ENCODE data around the gene GDI1.
A peak's percentile ranks its signal among the peaks of the same experiment; 100 is the strongest.
"Not testable (repeated sequence)": the region's sequence is repeated elsewhere in the genome, so short reads cannot be mapped to it uniquely, and the experiment has no call there.

The GDI1 gene

DNA sequence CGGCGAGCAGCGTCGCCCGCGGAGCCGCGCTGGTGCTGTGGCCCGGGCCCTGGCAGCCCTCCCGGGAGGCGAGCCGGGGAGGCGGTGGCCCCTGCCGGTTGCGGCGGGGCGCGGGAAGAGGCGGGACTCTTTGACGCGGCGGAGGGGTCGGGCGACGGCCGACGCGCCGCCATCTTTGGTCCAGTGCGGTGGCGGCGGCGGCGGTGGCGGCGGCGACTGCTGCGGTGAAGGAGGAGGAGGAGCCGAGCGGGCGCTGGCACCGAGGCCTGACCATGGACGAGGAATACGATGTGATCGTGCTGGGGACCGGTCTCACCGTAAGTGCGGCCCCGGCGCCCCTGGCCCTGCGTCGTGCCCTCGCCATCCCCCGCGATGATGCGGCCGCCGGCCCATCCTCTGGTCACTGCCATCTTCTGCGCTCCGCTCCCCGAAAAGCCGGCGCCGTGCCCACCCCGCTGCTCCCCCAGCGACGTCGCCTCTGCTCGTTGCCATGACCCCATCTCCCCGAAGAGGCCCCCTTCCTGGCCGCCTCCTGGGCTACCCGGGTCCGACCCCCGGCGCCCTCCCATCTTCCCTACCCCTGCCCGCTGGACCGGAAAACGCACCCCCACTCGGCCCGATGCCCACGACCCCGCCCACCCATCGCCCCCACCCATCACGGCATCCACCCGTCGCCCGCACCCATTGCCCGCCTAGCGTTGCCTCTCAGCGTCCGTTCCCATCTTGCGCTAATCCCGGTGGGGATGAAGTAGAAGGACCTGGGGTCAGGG is at the start of gene GDI1:
Gene GDI1 (plus strand): TSS at position 172 of the 770 bp plus-strand sequence. CDS start 101 bp downstream, at position 273.
- peak; percentile 51 for DNase-seq

DNA sequence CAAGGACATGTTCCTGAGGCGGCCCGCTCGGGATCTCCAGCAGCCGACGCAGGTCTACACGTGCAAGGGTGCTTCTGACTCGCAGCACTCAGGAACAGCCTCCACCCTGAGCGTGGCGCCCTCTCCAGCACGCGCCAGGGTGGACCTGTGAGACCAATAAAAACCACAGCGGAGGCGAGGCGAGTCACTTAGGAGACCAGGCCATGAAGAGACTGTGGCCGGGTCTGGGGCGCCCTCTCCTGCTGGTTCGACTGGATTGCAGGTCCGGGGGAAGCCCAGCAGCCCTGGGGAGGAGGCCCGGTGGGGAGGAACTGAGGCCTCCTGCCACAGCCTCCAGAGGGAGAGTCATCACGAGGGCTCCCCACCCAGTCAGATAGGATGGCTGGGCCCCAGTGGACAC is 48.9 kb upstream of the GDI1 start:
- DNase-seq, result not testable (repeated sequence)

DNA sequence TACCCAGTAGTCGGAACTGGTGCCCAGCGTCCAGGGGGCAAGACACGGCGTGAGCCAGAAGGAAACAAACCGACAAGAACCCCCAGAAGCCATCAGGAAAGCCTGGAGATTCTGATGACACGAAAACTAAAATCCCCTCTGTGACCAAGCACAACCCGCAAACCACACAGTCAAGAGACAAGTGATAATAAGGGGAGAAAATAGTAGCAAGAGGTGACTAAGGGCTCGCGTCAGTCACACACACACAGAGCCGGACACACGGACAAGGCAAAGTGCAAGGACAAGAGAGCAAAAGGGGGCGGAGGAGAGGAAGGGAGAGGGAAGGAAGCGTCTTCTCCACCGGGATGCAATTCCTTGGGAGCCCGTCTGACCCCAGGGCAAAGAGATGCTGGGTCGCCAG is 48.3 kb upstream of the GDI1 start:
- DNase-seq, result not testable (repeated sequence)

- DNase-seq, result not testable (repeated sequence)
Measured at GRCh38 chrX:154389812-154390747, 46.9 kb upstream of the GDI1 start.

DNA sequence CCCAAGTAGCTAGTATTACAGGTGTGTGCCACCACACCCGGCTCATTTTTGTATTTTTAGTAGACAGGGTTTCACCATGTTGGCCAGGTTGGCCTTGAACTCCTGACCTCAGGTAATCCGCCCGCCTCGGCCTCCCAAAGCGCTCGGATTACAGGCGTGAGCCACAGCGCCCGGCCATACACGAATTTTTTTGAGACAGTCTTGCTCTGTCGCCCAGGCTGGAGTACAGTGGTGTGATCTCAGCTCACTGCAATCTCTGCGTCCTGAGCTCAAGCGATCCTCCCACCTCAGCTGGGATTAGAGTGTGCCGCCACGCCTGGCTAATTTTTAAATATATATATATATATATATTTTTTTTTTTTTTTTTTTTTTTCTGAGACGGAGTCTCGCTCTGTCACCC is 40.6 kb upstream of the GDI1 start:
- DNase-seq, result not testable (repeated sequence)

DNA sequence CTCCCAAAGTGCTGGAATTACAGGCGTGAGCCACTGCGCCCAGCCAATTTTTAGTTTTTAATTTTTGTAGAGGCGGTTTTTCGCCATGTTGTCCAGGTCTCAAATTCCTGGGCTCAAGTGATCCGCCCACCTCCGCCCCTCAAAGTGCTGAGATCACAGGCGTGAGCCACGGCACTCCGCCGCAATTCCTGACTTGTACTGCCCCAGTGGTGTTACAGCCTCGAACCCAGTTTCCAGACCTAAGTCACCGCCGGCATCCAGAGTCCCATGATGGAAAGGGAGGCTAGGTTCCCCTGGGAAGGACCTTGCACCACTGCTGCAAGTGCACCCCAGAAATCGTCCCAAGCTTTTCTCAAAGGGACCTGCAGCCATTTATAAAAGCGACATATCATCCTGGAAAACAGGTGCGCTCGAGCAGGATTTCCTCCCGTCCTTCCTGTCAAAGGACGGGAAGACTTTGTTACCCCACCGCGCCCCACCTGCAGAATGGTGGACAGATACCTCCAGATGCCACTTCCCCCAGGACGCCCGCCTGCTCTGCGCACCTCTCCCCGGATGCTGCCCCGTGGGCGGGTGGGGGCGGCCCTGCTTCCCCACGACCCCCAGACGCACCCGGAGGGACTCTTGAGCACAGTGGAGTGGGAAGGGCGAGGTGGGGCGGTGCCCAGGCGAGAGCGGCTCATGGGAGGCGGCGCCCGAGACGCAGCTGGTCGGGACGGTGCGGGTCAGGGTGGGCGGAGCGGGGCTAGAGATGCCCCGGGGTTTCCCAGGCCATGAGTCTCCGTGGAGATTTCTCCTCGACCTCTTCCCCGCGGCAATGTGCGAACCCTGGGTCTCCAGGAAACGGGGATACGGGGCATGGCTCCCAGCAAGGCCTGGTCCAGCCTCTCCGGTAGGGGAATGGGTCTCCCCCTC is 39.7 kb upstream of the GDI1 start:
- DNase-seq, result peak; percentile 77

DNA sequence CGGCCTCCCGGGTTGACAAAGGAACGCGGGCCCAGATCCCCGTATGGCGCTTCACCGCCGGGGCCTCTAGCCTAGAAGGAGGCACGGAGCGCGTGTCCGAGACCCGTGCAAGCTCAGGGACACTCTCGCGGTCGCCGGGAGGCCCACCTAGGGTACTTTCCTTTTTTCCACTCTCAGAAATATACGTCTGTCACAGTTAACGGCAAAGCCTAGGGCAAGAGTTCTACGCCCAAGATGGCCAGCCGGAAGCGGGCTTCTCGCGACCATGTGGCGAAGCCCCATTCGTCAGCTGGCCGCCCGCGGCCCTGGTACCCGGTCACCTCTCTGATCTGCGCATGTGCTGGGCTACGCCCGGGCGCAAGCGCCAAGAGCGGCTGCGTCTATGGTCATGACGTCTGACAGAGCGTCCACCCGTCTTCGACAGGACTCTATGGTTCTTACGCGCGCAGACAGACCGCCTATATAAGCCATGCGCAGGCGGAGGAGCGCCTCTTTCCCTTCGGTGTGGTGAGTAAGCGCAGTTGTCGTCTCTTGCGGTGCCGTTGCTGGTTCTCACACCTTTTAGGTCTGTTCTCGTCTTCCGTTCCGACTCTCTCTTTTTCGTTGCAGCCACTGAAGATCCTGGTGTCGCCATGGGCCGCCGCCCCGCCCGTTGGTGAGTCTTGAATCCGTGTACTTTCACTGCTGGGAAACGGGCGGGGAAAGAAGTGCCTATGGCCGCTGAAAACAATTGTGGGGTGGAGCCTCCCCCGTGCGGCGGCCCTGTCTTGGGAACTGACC is 38.9 kb upstream of the GDI1 start, which contains the start of gene RPL10:
Gene RPL10 (plus strand): TSS at position 490 of the 780 bp plus-strand sequence. CDS start 143 bp downstream, at position 633.
- peak; percentile 98 for DNase-seq

DNA sequence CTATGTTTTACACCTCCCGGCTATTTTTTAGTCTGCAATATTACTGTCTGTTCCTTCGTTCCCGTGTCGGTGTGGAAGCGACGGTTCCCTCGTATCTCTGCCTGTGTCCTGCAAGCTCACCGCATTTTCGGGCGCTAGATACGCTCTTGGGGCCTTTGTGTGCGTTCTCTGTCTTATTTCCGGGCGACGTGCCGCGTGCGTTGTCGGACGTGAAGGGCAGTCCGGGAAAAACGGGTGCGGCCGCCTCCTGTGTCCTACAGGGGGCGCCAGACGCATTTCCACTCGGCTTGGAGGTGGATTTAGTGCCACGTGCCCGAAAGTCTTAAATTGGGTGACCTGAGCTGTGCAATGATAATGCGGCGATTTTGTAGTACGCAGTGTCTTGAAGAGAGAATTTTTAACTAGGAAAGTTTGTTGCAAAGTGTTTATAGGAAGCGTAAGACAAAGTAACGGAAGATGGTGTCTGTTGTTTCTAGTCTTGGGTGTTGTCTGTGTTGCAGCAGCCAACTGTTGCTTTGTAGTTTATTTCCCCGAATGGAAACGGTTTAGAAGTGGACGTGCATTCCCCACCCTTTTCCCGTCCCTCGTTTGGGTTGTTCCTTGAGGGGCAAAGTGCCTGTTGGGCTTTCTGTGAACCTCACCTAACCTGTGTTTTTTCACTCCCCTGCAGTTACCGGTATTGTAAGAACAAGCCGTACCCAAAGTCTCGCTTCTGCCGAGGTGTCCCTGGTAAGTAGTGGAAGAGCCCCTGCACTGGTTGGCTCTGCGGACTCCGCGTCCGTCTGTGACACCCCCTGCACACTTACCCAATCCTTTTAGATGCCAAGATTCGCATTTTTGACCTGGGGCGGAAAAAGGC is 38.1 kb upstream of the GDI1 start:
- DNase-seq, result peak; percentile 90

GRCh38 chrX:154399527-154400368 is 37.2 kb upstream of the GDI1 start:
- peak; percentile 22 for DNase-seq

DNA sequence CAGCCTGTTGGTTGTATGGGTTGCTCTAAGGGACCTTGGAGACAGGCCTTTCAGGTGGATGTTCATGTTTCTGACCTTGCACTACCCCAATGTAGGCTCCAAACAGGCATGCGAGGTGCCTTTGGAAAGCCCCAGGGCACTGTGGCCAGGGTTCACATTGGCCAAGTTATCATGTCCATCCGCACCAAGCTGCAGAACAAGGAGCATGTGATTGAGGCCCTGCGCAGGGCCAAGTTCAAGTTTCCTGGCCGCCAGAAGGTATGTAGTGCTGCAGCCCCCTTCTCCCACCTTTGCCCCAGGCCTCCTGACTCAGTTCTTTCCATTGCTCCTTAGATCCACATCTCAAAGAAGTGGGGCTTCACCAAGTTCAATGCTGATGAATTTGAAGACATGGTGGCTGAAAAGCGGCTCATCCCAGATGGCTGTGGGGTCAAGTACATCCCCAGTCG is 36.6 kb upstream of the GDI1 start:
- not testable (repeated sequence) for DNase-seq

DNA sequence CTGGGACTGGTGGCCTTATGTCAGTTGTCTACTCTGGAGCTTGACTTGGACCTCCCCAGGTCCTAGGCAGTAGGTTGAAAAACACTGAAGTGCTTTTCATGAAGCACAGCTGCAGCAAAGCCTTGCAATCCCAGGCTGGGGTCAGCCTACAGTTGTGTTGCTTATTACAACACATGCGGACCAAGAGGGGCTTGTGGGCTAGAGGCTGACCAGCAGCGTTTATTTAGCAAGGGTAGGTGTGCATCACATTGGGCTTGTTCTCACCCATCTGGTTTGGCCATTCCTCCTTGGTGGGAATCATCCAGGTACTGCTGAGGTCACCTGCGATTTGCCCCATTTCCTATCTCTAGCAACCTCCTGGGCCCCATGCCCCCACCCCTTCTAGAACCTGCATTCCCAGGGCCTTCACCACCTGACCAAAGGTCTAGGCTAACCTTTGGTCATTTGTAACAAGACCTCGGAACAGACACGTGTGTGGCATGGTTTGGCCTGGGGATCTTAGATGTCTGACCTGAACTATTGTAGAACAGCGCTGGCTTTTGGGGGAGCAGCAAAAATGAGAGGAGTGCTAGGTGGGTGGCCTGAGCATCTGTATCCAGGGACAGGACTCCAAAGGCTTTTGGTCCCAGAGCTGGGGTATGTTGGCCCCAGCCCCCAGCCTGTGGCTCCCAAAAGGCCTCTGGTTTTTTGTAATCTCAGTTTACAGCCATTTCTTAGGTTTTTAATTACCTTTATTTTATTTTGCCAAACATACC is 35.7 kb upstream of the GDI1 start:
- DNase-seq, result peak; percentile 35

DNA sequence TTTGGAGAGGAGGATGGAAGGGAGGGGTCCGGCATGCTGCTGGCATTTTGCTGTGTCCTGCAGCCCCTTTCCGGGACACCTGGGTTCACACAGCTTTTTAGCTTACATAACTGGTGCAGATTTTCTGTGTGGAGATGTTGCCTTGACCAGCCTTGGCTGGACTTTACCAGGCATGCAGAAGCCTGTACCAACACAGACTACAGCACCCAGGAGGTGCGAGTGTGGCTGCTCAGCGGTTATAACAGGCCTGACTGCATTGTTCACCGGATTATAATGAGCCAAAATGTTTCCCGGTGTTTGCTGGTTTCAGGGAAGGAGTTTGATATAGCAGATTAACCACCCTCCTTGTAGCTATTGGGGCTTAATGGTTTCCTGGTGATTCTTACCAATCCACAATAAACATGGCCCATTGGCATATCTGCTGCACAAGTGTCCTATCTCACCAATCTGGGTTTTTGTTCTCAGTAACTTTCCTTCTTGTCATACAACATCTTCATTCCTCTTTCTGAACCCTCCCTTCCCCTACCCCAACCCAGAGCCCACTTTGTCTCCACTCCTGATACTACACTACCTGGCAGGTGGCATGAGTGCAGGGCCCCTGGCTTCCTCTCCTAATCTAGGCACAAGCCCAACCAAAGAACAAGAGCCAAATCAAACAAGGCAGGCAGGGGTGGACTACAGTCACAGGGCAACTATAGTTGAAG is 34.9 kb upstream of the GDI1 start:
- DNase-seq, result no peak

DNA sequence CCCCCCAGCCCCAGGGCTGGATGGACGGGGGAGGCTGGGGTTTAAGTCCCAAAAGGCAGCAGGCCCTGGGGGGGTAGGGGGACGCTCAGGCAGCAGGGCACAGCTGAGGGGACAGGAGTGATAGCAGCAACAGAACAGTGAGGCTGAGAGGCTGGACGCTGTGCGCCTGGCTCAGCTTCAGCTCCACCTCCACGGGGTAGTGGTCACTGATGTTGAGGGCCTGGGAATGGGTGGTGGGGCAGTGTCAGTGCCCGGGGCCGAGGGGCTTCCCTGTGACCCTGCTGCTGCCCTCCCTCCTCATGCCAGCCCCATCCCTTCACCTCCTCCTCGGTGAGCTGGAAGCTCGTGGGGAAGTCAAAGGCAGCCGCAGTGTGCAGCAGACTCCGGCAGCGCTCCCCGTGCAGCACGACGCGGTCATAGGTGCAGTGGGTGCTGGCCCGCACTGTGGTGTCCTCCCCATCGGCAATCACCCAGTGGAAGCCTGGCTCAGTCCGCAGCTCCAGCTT is 34.3 kb upstream of the GDI1 start:
- no peak for DNase-seq

- DNase-seq, result no peak
Measured at GRCh38 chrX:154403192-154403591, 33.8 kb upstream of the GDI1 start.

- DNase-seq, result no peak
Measured at GRCh38 chrX:154403858-154404257, 33.1 kb upstream of the GDI1 start.

DNA sequence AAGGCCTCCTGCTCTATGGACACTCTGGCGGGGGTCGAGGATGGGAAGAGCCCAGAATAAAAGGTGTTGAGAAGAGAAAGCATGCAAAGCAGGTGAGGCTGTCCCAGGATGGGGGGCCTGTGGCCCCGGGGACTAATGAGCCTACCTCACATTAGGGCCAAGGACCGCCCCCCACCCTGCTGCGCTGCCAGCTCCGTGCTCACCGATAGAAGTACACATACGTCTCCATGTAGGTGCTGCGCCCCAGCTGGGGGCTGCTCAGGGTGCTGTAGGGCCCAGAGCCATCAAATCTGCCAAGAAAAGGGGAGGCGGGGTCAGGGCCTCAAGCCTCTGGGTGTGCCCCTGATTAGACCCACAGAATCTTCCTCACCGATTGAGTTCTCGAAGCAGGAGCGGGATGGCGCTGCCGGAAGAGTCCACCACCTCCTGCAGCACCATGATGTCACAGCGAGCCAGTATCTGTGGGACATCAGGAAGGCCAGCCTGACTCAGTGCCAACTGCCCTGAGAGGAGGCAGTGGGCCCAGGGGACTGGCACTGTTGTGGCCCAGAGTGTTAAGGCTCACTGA is 32.2 kb upstream of the GDI1 start:
- no peak for DNase-seq

- DNase-seq, result no peak
Measured at GRCh38 chrX:154408659-154409221, 28.2 kb upstream of the GDI1 start.
